Measurements from ENCODE around the gene RFNG.

RFNG gene

DNA sequence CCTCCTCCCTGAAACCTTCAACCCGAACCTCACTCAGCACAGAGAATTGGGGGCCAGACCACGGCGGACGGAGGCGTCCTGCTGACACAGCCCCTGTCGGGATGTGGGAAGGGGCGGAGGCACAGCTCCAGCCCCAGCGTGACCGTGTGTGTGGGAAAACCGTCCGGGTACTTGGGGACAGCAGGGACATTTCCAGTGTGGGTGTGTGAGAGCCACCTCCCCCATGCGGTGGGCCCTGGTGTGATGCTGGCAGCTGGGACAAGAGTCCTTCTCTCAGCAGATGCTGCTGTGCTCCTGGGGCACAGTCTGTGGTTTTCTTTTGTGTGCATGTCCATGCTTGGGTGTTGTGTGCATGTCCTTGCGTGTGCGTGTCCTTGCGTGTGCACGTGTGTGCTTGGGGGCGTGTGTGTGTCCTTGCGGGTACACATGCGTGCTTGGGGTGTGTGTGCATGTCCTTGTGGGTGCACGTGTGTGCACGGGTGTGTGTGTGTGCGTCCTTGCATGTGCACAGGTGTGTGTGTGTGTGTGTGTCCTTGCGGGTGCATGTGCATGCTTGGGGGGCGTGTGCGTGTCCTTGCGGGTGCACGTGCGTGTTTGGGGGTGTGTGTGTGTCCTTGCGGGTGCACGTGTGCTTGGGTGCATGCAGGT is 45.8 kb downstream of the RFNG start:
- Histone ChIP-seq H2BK120ac (ENCODE audit: low read depth, low read length) (no peak overlapping the region), H3K14ac (ENCODE audit: low read length) (peak overlapping the region; percentile 63), H2BK12ac (ENCODE audit: low read length) (peak overlapping the region; percentile 94), H3K79me1 (ENCODE audit: low read depth, low read length) (peaks cover 9% of the 10 kb centered on the region), H2BK5ac (ENCODE audit: low read length) (peak overlapping the region; percentile 13), H3K36me3 (replicated peaks in 1 of 2; ENCODE audit: control insufficient read depth in 2 of 2, insufficient read depth in 2 of 2, low read length in 2 of 2) (no peaks in the 10 kb centered on the region), H4K91ac (ENCODE audit: low read depth, low read length, poor library complexity) (no peak overlapping the region), H3K9ac (ENCODE audit: low read depth, low read length, poor library complexity) (peak overlapping the region; percentile 63), H2AK5ac (ENCODE audit: low read depth, low read length) (peak overlapping the region; percentile 75), H3K18ac (ENCODE audit: low read length) (peak overlapping the region; percentile 13), H3K27me3 (ENCODE audit: control insufficient read depth in 3 of 3, insufficient read depth in 3 of 3, low read depth in 1 of 3, low read length in 3 of 3) (no peaks in the 10 kb centered on the region), H3K4me1 (ENCODE audit: control insufficient read depth in 2 of 2, insufficient read depth in 1 of 2, low read depth in 1 of 2, low read length in 2 of 2) (peaks cover 5 to 13% of the 10 kb centered on the region in 2 donors), H4K8ac (ENCODE audit: low read depth, low read length) (peak overlapping the region; percentile 48), H2BK15ac (ENCODE audit: low read length) (no peak overlapping the region), H3K4ac (ENCODE audit: low read length) (peak overlapping the region; percentile 37), H3K23ac (ENCODE audit: low read depth, low read length, poor library complexity) (peak overlapping the region; percentile 80), H2AFZ (ENCODE audit: low read length) (no peak overlapping the region), H3K4me3 (ENCODE audit: low read length in 2 of 2) (peak overlapping the region in 1 of 2 donors; percentile 63), H3K27ac (replicated peaks; ENCODE audit: low read length) (peak overlapping the region; percentile 12), H3K9me3 (replicated peaks in 1 of 2; ENCODE audit: control insufficient read depth in 2 of 2, insufficient read depth in 1 of 2, low read depth in 1 of 2, low read length in 2 of 2) (no peaks in the 10 kb centered on the region), H3K4me2 (ENCODE audit: insufficient read depth, low read length, poor library complexity, severe bottlenecking) (no peak overlapping the region)
- DNase-seq (ENCODE audit: low spot score) = no peak
- no CpG with 5 or more reads among the region's 30 CpGs for WGBS, 2 donors (ENCODE audit: extremely low coverage in 2 of 2, insufficient read length in 2 of 2, insufficient replicate concordance in 1 of 2)

DNA sequence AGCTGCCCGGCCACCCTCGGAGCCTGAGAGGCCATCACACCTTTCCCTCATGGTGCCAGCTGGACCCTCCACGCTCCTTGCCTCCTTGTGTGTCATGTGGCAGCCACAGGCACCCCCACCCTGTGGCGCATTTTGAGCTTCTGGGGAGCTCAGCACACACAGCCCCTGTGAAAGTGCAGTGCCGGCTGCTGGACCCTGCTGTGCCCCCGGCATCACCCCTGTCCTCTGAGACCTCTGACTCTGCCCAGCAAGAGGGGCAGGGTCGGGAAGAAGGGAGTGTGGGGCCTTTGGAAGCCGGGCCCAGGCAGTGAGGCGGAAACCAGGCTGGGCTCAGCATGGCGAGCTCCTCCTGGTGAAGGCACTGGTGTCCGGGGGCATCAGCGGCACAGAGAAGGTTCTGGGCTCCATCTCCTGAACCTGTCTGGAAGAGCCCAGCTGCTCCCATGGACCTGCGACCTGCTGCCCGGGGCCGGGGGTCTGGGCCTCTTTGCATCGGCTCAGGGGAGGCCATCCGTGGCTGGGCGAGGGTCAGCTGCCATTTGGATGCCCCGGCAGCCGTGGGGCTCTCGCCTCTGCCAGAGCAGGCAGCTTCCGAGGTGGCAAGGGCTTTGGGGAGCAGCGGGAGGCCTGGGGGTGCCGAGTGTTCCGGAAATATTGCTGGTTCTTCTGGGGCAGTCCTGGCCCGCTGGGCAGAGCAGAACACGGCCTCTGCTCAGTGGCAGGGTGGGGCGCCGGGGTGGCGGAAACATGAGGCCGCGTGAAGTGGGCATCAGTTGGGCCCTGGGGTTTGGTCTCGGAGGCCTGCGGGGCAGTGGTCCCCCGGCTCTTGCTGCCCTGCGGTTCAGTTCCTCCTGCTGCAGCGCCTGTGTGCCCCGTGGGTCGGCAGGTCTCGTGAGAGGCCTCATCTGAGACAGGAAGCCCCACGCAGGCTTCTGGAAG is 46.8 kb downstream of the RFNG start:
- Histone ChIP-seq H3K36me3 (replicated peaks in 1 of 2; ENCODE audit: control insufficient read depth in 2 of 2, insufficient read depth in 2 of 2, low read length in 2 of 2) (no peaks in the 10 kb centered on the region), H3K9me3 (replicated peaks in 1 of 2; ENCODE audit: control insufficient read depth in 2 of 2, insufficient read depth in 1 of 2, low read depth in 1 of 2, low read length in 2 of 2) (no peaks in the 10 kb centered on the region), H3K4me2 (ENCODE audit: insufficient read depth, low read length, poor library complexity, severe bottlenecking) (no peak overlapping the region), H3K4ac (ENCODE audit: low read length) (no peak overlapping the region), H2BK120ac (ENCODE audit: low read depth, low read length) (no peak overlapping the region), H2BK5ac (ENCODE audit: low read length) (peak overlapping the region; percentile 13), H3K79me1 (ENCODE audit: low read depth, low read length) (peaks cover 14% of the 10 kb centered on the region), H3K14ac (ENCODE audit: low read length) (peak overlapping the region; percentile 38), H3K18ac (ENCODE audit: low read length) (no peak overlapping the region), H4K91ac (ENCODE audit: low read depth, low read length, poor library complexity) (no peak overlapping the region), H3K4me1 (ENCODE audit: control insufficient read depth in 2 of 2, insufficient read depth in 1 of 2, low read depth in 1 of 2, low read length in 2 of 2) (peaks cover 5 to 13% of the 10 kb centered on the region in 2 donors), H3K27ac (replicated peaks; ENCODE audit: low read length) (no peak overlapping the region), H3K23ac (ENCODE audit: low read depth, low read length, poor library complexity) (no peak overlapping the region), H2BK15ac (ENCODE audit: low read length) (no peak overlapping the region), H2AK5ac (ENCODE audit: low read depth, low read length) (no peak overlapping the region), H3K27me3 (ENCODE audit: control insufficient read depth in 3 of 3, insufficient read depth in 3 of 3, low read depth in 1 of 3, low read length in 3 of 3) (no peaks in the 10 kb centered on the region), H2BK12ac (ENCODE audit: low read length) (no peak overlapping the region), H2AFZ (ENCODE audit: low read length) (no peak overlapping the region), H4K8ac (ENCODE audit: low read depth, low read length) (no peak overlapping the region), H3K9ac (ENCODE audit: low read depth, low read length, poor library complexity) (peak overlapping the region; percentile 21), H3K4me3 (ENCODE audit: low read length in 2 of 2) (no peak overlapping the region)
- DNase-seq (ENCODE audit: low spot score) = no peak
- WGBS, 2 donors (ENCODE audit: extremely low coverage in 2 of 2, insufficient read length in 2 of 2, insufficient replicate concordance in 1 of 2) = no CpG with 5 or more reads among the region's 41 CpGs

GRCh38 chr17:82003411-82004381 is 47.9 kb downstream of the RFNG start:
- Histone ChIP-seq H3K4ac (ENCODE audit: low read length) (no peak overlapping the region), H3K79me1 (ENCODE audit: low read depth, low read length) (peaks cover 14% of the 10 kb centered on the region), H3K27ac (replicated peaks; ENCODE audit: low read length) (peak overlapping the region; percentile 35), H4K8ac (ENCODE audit: low read depth, low read length) (no peak overlapping the region), H2BK120ac (ENCODE audit: low read depth, low read length) (no peak overlapping the region), H3K23ac (ENCODE audit: low read depth, low read length, poor library complexity) (peak overlapping the region; percentile 49), H3K9me3 (replicated peaks in 1 of 2; ENCODE audit: control insufficient read depth in 2 of 2, insufficient read depth in 1 of 2, low read depth in 1 of 2, low read length in 2 of 2) (no peaks in the 10 kb centered on the region), H4K91ac (ENCODE audit: low read depth, low read length, poor library complexity) (no peak overlapping the region), H3K4me1 (ENCODE audit: control insufficient read depth in 2 of 2, insufficient read depth in 1 of 2, low read depth in 1 of 2, low read length in 2 of 2) (peaks cover 5 to 13% of the 10 kb centered on the region in 2 donors), H3K4me2 (ENCODE audit: insufficient read depth, low read length, poor library complexity, severe bottlenecking) (no peak overlapping the region), H2BK5ac (ENCODE audit: low read length) (no peak overlapping the region), H3K18ac (ENCODE audit: low read length) (peak overlapping the region; percentile 60), H2AK5ac (ENCODE audit: low read depth, low read length) (no peak overlapping the region), H3K36me3 (replicated peaks in 1 of 2; ENCODE audit: control insufficient read depth in 2 of 2, insufficient read depth in 2 of 2, low read length in 2 of 2) (no peaks in the 10 kb centered on the region), H3K27me3 (ENCODE audit: control insufficient read depth in 3 of 3, insufficient read depth in 3 of 3, low read depth in 1 of 3, low read length in 3 of 3) (no peaks in the 10 kb centered on the region), H2BK15ac (ENCODE audit: low read length) (no peak overlapping the region), H3K9ac (ENCODE audit: low read depth, low read length, poor library complexity) (peak overlapping the region; percentile 73), H3K4me3 (ENCODE audit: low read length in 2 of 2) (no peak overlapping the region), H2AFZ (ENCODE audit: low read length) (peak overlapping the region; percentile 70), H3K14ac (ENCODE audit: low read length) (no peak overlapping the region), H2BK12ac (ENCODE audit: low read length) (no peak overlapping the region)
- no CpG with 5 or more reads among the region's 53 CpGs for WGBS, 2 donors (ENCODE audit: extremely low coverage in 2 of 2, insufficient read length in 2 of 2, insufficient replicate concordance in 1 of 2)
- DNase-seq (ENCODE audit: low spot score) = no peak

Data from neuronal stem cell (in vitro differentiated cells).